GM12878 (cell line): ENCODE measurements around the gene C4orf17. TPM values are rescaled to one million over a fixed set of nuclear protein-coding genes. Genes with fewer than 3 reads are reported as not detected.

Experiments
- ATAC-seq: fragments of 200-7000 bp; cut with Tn5 transposase; 3 replicates; pipeline ENCODE4 v1.9.1; 2020; ENCODE audit warnings: mild to moderate bottlenecking, moderate library complexity
- BruUV-seq: library from RNA; stranded (reverse); fragments of 400-500 nt; replicated peaks from 2 replicates; lab custom pipeline; 2021; lab: Mats Ljungman, UMichigan
- CTCF ChIA-PET: fragments of 300-600 bp; sonication (Branson Sonifier 250); formaldehyde crosslinking; extraction: SDS; loops from one replicate; lab custom pipeline; 2021; ENCODE audit warnings: inconsistent platforms; lab: Yijun Ruan, JAX
- POLR2A ChIA-PET: fragments of 350-600 bp; formaldehyde crosslinking; extraction: SDS; loops from one replicate; lab custom pipeline; 2021; ENCODE audit warnings: inconsistent platforms; lab: Charles Lee
- RAD21 ChIA-PET: fragments of 300-600 bp; sonication (Branson Sonifier 250); formaldehyde crosslinking; loops from one replicate; lab custom pipeline; 2023; ENCODE audit warnings: antibody characterized with exemption; ENCODE audit not compliant: unreplicated experiment; lab: Charles Lee
- SMC1A ChIA-PET: fragments of 300-600 bp; sonication (Branson Sonifier 250); formaldehyde crosslinking; loops from one replicate; lab custom pipeline; 2023; ENCODE audit not compliant: unreplicated experiment, uncharacterized antibody; lab: Charles Lee
- DNase-seq: peaks from one replicate; pipeline ENCODE4 v3.0.0-alpha.2; 2011; ENCODE audit warnings: low read depth, low spot score
- FAIRE-seq: peaks from 3 replicates; lab custom pipeline; 2011; peaks lifted over from hg19 to GRCh38; lab: Jason Lieb, UNC
- H2AFZ ChIP-seq: 2 replicates; pipeline ENCODE4 v1.6.0; 2011; ENCODE audit warnings: low read depth, low read length, control low read depth; ENCODE audit not compliant: control insufficient read depth
- H3K27ac ChIP-seq: 2 replicates; pipeline ENCODE4 v1.5.1; 2011; ENCODE audit warnings: control low read depth; ENCODE audit not compliant: control insufficient read depth, insufficient read depth
- H3K27me3 ChIP-seq, 2 experiments: replicated peaks in 1 of 2; 2 replicates each; pipeline versions ENCODE4 v1.6.0 to v1.6.1; 2011; ENCODE audit warnings: low read length in 1 of 2; ENCODE audit not compliant: control insufficient read depth in 2 of 2, insufficient read depth in 2 of 2
- H3K36me3 ChIP-seq, 2 experiments: 2 replicates each; pipeline ENCODE4 v1.5.1; 2011; ENCODE audit warnings: low read length in 1 of 2; ENCODE audit not compliant: control insufficient read depth in 2 of 2, insufficient read depth in 2 of 2
- H3K4me1 ChIP-seq: 2 replicates; pipeline ENCODE4 v1.6.1; 2011; ENCODE audit warnings: mild to moderate bottlenecking, low read length, moderate library complexity, mixed read lengths; ENCODE audit not compliant: control insufficient read depth, insufficient read depth
- H3K4me2 ChIP-seq: 2 replicates; pipeline ENCODE4 v1.6.0; 2011; ENCODE audit warnings: control low read depth; ENCODE audit not compliant: control insufficient read depth, insufficient read depth
- H3K4me3 ChIP-seq: fragments of 200-600 bp; sonication (generic); 2 replicates; pipeline ENCODE4 v1.5.1; 2016
- H3K79me2 ChIP-seq: 2 replicates; pipeline ENCODE4 v1.6.0; 2011; ENCODE audit warnings: low read length; ENCODE audit not compliant: control insufficient read depth, insufficient read depth
- H3K9ac ChIP-seq: 2 replicates; pipeline ENCODE4 v1.8.0; 2011; ENCODE audit warnings: low read length, control low read depth, mixed read lengths; ENCODE audit not compliant: control insufficient read depth, insufficient read depth
- H3K9me3 ChIP-seq: replicated peaks from 3 replicates; pipeline ENCODE4 v1.5.1; 2011; ENCODE audit warnings: mild to moderate bottlenecking, low read length; ENCODE audit not compliant: control insufficient read depth, insufficient read depth
- H4K20me1 ChIP-seq: 2 replicates; pipeline ENCODE4 v1.6.0; 2011; ENCODE audit not compliant: control insufficient read depth, insufficient read depth
- MEF2A ChIP-seq: IDR thresholded peaks from 2 replicates; pipeline ENCODE4 v1.6.1; 2011; ENCODE audit warnings: low read depth, mild to moderate bottlenecking, low read length, moderate library complexity; ENCODE audit not compliant: insufficient read depth
- MYB ChIP-seq: fragments of 150-350 bp; IDR thresholded peaks from 2 replicates; pipeline ENCODE4 v1.6.1; 2014; ENCODE audit warnings: mild to moderate bottlenecking, low read depth, low read length, borderline replicate concordance
- NR2F1 ChIP-seq: fragments of 450-650 bp; conservative IDR thresholded peaks from 2 replicates; pipeline ENCODE4 v1.6.1; 2017; ENCODE audit warnings: mild to moderate bottlenecking
- POLR2A ChIP-seq: IDR thresholded peaks from 2 replicates; pipeline ENCODE4 v1.6.1; 2011; ENCODE audit warnings: low read depth, mild to moderate bottlenecking, low read length
- TARDBP ChIP-seq: IDR thresholded peaks from 2 replicates; pipeline ENCODE4 v1.6.1; 2016; ENCODE audit warnings: borderline replicate concordance
- WGBS: methylation state at CpG from one replicate; pipeline ENCODE4 v1.1.6; 2016; ENCODE audit warnings: low lambda C conversion rate; ENCODE audit not compliant: insufficient replicate concordance, insufficient coverage; ENCODE audit errors: missing lambda C conversion rate; 5-methylcytosine and 5-hydroxymethylcytosine counted together
- in situ Hi-C: fragments of 300-500 bp; cut with MboI; formaldehyde crosslinking; loops from 9 replicates; pipeline ENCODE4 v1.14.3; 2018; ENCODE audit warnings: mixed read lengths
- intact Hi-C: fragments of 100-400 bp; cut with micrococcal nuclease; formaldehyde crosslinking; loops from one replicate; pipeline ENCODE4 v1.14.2; 2022; ENCODE audit not compliant: unreplicated experiment
- polyA plus RNA-seq, 11 experiments: library from polyadenylated mRNA; depleted of rRNA in 4 of 11; unstranded in 6 of 11; stranded (reverse) in 5 of 11; fragments of >200 nt; fragmentation: Nextera tagmentation in 4 of 11; fragmentation: Illumina TruSeq in 1 of 11; extraction: Ambion mirVana in 4 of 11; extraction: Trizol in 1 of 11; gene quantifications; 1 replicate in 1 of 11; 2 replicates in 10 of 11; pipeline versions ENCODE4 v1.2.1 to v1.2.3, GENCODE V29; 2011 to 2016; ENCODE audit warnings: inconsistent platforms in 2 of 11, missing spikeins in 2 of 11, low read depth in 1 of 11
- total RNA-seq, 4 experiments: library from RNA; depleted of rRNA in 3 of 4; stranded (reverse); fragments of >200 nt in 3 of 4; fragmentation: Illumina TruSeq in 1 of 4; extraction: Trizol in 1 of 4; gene quantifications; 2 replicates each; pipeline versions ENCODE4 v1.2.1 to v1.2.3, GENCODE V29; 2013 to 2021
- TF ChIP-seq, protein P1 (sequence below): IDR thresholded peaks from 2 replicates; pipeline ENCODE4 v1.6.1; 2012; ENCODE audit warnings: low read depth, low read length, improper control_type of control experiment
- TF ChIP-seq, protein P2 (sequence below): fragments of 450-650 bp; IDR thresholded peaks from 2 replicates; pipeline ENCODE4 v1.6.1; 2014; ENCODE audit warnings: mild to moderate bottlenecking

Gene C4orf17
- total and polyA plus RNA-seq, 10 of the 15 experiments (the other 5 are each of a cell fraction or from before 2014, with no cell fraction given), result not detected

DNA sequence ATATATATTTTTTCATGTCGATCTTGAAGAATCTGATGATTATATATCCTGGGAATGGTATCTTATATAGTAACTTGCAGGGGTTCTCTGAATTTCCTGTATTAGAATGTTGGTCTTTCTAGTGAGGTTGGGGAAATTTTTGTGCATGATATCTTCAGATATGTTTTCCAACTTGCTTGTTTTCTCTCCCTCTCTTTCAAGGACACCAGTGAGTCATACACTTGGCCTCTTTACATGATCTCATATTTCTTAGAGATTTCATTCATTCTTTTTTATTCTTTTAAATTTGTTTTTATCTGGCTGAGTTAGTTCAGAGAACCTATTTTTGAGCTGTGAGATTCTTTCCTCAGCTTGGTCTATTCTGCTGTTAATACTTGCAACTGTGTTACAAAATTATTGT is 27.2 kb upstream of the C4orf17 start:
- H3K4me3 ChIP-seq, result no peak overlapping the region
- H4K20me1 ChIP-seq, result no peaks in the 10 kb centered on the region
- ChIA-PET CTCF (interaction anchor here (0.6 to 0.7 kb wide), 2 partner anchors 9 to 14 kb away, joined by 3 read pairs; no protein-coding TSS in a partner anchor), RAD21 (no interaction called here), SMC1A (no interaction called here), POLR2A (interaction anchor here (0.9 kb wide), 1 partner anchor 37 kb away, joined by 5 read pairs; no protein-coding TSS in a partner anchor)
- H2AFZ ChIP-seq, result no peak overlapping the region
- H3K27me3 ChIP-seq, result no peaks in the 10 kb centered on the region
- no peaks in the 10 kb centered on the region for H3K79me2 ChIP-seq
- H3K9ac ChIP-seq, result no peak overlapping the region
- intact Hi-C loops, result no loop called here
- BruUV-seq, result no TSS peak
- DNase-seq (no peak), ATAC-seq (no peak), FAIRE-seq (no peak)
- H3K27ac ChIP-seq, result no peak overlapping the region
- no peaks in the 10 kb centered on the region for H3K4me1 ChIP-seq
- TF ChIP-seq, protein P1, sequence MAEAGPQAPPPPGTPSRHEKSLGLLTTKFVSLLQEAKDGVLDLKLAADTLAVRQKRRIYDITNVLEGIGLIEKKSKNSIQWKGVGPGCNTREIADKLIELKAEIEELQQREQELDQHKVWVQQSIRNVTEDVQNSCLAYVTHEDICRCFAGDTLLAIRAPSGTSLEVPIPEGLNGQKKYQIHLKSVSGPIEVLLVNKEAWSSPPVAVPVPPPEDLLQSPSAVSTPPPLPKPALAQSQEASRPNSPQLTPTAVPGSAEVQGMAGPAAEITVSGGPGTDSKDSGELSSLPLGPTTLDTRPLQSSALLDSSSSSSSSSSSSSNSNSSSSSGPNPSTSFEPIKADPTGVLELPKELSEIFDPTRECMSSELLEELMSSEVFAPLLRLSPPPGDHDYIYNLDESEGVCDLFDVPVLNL, result no peak
- TF ChIP-seq NR2F1 (no peak), TARDBP (no peak), MEF2A (no peak), POLR2A (no peak), MYB (no peak)
- TF ChIP-seq, protein P2, sequence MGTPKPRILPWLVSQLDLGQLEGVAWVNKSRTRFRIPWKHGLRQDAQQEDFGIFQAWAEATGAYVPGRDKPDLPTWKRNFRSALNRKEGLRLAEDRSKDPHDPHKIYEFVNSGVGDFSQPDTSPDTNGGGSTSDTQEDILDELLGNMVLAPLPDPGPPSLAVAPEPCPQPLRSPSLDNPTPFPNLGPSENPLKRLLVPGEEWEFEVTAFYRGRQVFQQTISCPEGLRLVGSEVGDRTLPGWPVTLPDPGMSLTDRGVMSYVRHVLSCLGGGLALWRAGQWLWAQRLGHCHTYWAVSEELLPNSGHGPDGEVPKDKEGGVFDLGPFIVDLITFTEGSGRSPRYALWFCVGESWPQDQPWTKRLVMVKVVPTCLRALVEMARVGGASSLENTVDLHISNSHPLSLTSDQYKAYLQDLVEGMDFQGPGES, result no peak
- in situ Hi-C loops, result no loop called here
- 5% methylated on average over 1 of the region's 1 CpG for WGBS
- no peaks in the 10 kb centered on the region for H3K36me3 ChIP-seq
- H3K4me2 ChIP-seq, result no peak overlapping the region
- no peaks in the 10 kb centered on the region; the same call in 2 of the 3 replicates for H3K9me3 ChIP-seq
